ENCODE results near the gene LRFN3.
"Not testable (repeated sequence)": the region's sequence is repeated elsewhere in the genome, so short reads cannot be mapped to it uniquely, and the experiment has no call there.

Gene LRFN3

DNA sequence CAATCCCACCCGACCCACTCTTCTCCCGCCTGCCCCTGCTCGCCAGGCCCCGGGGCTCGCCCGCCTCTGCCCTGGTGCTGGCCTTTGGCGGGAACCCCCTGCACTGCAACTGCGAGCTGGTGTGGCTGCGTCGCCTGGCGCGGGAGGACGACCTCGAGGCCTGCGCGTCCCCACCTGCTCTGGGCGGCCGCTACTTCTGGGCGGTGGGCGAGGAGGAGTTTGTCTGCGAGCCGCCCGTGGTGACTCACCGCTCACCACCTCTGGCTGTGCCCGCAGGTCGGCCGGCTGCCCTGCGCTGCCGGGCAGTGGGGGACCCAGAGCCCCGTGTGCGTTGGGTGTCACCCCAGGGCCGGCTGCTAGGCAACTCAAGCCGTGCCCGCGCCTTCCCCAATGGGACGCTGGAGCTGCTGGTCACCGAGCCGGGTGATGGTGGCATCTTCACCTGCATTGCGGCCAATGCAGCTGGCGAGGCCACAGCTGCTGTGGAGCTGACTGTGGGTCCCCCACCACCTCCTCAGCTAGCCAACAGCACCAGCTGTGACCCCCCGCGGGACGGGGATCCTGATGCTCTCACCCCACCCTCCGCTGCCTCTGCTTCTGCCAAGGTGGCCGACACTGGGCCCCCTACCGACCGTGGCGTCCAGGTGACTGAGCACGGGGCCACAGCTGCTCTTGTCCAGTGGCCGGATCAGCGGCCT lies 4.1 kb downstream of the LRFN3 start:
- DNase-seq = no peak

GRCh38 chr19:35940839-35941238 lies 4.7 kb downstream of the LRFN3 start:
- DNase-seq = no peak

GRCh38 chr19:35942235-35942634 lies 6.1 kb downstream of the LRFN3 start:
- no peak for DNase-seq

GRCh38 chr19:35943321-35944301 lies 7.4 kb downstream of the LRFN3 start:
- DNase-seq = no peak

GRCh38 chr19:35944556-35944955 lies 8.4 kb downstream of the LRFN3 start:
- DNase-seq = no peak

DNA sequence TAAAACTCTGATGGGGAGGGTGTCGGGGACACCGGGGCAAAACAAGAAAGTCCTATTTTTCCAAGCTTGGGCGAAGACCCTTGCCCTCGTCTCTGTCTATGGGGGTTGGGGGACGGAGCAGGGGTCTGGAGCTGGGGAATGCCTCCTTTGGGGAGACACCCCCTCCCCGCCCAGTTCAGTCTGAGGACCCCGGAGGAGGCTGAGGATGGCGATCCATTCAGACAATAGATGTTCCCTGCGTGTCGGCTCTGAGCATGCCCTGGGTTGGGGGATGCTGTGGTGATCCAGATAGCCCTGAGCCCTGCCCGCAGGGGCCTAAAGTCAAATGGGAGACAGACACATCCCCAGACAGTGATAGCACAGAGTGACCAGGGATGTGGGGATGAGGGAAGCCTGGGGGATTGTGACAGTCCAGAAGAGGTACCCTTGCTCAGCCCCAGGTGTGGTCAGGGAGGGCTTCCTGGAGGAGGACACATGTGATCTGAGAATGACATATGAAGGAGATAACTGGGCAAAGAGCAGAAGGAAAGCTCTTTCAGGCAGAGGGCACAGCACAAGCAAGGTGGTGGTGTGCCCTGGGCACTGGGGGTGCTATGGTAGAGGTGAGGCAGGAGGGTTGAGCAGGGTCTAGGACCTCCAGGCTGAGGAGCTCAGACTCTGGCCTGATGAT lies 9.1 kb downstream of the LRFN3 start:
- no peak for DNase-seq

DNA sequence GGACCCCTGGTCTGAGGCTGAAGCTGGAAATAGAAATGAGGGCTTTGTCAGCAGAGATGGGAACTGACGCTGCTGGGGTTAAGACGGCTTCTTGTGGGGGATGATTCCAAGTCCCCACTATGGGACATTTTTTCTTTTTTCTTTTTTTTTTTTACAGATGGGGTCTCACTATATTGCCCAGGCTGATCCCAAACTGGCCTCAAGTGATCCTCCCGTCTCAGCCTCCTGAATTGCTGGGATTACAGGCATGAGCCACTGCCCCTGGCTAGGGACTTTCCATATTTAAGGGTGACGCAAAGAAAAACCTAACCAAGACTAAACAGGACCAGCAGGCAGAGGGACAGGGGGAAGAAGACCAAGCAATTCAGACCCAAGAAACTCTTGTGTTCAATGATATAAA lies 10.0 kb downstream of the LRFN3 start:
- DNase-seq = no peak

DNA sequence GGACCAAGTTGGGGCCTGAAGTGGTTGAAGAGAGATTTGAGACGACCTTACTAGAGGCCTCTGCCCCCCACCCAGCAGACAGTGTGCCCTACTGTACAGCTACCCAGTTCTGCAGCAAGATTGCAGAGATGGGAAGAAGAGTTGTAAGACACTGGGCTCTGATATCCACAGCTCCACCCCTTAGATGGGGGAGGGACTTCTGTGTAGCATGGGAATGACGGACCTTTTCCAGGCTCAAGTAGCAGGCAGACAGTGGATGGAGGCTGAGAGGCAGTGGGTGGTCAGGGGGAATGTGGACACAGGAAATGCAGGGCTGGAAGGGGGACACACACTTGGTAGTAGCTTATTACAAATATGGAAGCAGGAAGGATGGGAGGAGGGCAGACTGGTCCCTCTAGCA lies 13.0 kb downstream of the LRFN3 start:
- DNase-seq = no peak

DNA sequence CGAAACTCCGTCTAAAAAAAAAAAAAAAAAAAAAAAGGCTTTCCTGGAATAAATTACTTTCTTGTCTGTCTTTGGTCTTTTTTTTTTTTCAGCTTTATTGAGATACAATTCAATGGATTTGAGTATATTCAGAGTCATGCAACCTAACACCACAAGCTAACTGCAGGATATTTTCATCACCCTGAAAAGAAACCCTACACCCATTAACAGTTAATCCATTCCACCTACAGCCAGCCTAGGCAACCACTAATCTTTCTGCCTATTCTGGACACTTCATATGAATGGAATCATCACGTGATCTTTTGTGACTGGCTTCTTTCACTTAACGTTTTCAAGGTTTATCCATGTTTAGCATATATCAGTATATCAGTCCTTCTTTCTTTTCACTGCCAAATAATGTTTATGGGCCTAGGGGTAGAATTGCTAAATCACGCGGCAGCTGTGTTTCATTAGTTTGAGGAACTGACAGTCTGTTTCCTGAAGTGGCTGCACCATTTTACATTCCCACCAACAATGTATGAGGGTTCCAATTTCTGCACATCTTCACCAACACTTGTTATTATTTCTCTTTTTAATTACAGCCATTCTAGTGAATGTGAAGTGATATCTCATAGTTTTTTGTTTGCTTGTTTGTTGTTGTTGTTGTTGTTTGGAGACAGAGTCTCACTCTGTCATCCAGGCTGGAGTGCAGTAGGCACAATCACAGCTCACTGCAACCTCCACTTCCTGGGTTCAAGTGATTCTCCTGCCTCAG lies 19.9 kb downstream of the LRFN3 start:
- DNase-seq = no peak

DNA sequence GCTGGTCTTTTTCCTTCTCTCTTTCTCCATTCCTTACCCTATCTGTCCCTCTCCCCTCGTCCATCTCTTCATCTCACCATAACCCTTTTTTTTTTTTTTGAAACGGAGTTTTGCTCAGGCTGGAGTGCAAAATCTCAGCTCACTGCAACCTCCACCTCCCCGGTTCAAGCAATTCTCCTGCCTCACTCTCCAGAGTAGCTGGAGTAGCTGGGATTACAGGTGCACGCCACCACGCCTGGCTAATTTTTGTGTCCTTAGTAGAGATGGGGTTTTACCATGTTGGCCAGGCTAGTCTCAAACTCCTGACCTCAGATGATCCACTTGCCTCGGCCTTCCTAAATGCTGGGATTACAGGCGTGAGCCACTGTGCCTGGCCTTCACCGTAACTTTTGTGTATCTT lies 21.2 kb downstream of the LRFN3 start:
- DNase-seq = not testable (repeated sequence)

GRCh38 chr19:35958660-35959039 lies 22.5 kb downstream of the LRFN3 start:
- no peak for DNase-seq

DNA sequence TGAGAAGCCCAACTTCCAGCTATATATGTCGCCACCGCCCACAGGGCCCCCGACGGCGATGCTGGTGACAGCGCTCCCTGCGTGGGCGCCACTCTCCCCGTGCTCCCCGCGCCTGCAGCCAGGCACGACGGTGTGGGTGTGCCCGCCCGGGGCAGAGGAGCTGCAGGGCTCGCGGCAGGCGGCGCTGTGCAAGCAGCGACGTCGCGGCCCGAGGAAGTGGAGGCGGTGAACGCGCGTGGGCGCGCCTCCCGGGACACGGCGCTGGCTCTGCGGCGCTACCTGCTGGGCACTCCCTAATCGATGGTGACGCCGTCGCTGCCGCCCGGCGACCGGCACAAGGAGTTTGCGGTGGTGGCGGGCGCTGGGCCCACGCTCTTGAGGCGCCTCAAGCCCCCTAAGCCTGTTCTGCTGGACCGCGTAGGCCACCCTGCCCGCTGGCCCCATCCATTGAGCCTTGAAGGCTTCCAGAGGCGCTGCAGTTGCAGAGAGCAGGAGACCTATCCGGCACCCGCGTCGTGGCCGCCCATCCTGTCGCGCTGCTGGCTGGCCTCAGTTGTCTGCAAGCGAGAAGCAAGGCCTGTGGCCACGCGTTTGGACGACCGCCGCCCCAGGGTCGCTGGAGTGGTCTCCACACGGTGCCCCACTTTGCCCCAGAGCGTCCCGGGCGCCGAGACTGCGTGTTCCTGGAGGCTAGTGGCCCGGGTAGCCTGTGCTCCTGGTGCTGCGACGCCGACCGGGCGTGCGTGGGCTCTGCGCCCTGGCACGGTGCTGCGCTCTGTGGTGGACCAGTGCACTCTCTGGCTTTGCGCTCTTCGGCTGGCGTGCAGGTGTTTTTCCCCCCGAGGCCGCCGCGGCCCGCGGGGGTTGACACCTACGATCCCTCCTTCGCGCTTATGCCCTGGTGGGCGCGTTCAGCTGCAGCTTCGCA lies 23.1 kb downstream of the LRFN3 start:
- peak; percentile 57 for DNase-seq

- no peak for DNase-seq
These were observed 23.8 kb downstream of the LRFN3 start for GRCh38 chr19:35959968-35960320.

DNA sequence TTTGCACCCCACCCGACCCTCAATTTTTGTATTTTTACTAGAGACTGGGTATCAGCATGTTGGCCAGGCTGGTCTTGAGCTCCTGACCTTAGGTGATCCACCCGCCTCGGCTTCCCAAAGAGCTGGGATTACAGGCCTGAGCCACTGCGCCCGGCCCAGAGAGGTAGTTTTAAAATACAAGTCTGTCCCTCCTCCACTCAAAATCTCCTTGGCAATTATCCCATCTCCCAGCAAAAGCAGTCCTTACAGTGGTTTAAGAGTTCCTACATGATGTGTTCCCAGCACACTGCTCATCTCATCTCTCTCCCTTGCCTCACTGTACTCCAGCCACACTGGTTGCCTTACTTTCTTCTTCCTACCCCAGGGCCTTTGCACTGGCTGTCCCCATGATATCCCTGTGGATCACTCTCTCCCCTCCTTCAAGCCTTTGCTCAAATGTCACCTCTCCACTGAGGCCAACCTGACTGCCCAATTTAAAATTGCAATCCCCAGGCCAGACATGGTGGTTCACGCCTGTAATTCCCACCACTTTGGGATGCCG lies 24.3 kb downstream of the LRFN3 start:
- DNase-seq = no peak

DNA sequence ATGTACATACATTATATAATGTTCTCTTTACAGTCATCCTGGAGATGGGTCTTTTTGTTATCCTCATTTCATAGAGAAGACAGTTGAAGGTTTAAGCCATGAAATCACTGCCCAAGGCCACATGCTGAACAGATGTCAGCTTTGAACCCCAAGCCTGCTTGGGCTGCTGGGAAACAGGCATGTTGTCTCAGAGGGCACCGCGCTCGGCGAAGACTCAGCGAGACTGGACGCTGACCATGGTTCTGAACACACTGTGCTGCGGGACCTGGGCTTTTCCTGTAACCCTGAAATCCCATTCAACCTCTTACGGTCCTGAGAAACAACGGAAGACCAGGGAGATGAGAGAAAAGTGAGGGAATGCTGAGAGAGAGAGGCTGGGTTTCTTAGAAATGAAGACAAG lies 27.3 kb downstream of the LRFN3 start:
- peak; percentile 34 for DNase-seq

DNA sequence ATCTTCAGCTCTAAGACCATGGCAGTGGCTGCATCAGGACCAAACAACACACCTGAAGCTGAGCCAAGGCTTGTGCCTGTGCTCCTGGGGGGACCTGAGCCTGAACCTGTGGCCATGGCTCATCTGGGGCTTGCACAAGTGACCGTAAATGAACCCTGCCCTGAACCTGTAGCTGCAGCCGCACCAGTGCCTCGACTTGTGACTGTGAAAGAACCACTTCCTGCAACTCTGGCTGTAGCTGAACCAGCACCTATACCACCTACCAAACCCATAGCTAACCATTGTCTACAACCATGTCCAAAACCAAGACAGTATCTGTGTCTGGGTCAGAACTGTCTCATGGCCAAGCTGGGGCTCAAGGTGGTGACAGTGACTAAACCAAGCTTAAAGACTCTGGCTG lies 30.6 kb downstream of the LRFN3 start:
- no peak for DNase-seq

GRCh38 chr19:35973487-35973886 lies 37.3 kb downstream of the LRFN3 start:
- DNase-seq = no peak

- no peak for DNase-seq
These were observed 39.5 kb downstream of the LRFN3 start for GRCh38 chr19:35975608-35976214.

DNA sequence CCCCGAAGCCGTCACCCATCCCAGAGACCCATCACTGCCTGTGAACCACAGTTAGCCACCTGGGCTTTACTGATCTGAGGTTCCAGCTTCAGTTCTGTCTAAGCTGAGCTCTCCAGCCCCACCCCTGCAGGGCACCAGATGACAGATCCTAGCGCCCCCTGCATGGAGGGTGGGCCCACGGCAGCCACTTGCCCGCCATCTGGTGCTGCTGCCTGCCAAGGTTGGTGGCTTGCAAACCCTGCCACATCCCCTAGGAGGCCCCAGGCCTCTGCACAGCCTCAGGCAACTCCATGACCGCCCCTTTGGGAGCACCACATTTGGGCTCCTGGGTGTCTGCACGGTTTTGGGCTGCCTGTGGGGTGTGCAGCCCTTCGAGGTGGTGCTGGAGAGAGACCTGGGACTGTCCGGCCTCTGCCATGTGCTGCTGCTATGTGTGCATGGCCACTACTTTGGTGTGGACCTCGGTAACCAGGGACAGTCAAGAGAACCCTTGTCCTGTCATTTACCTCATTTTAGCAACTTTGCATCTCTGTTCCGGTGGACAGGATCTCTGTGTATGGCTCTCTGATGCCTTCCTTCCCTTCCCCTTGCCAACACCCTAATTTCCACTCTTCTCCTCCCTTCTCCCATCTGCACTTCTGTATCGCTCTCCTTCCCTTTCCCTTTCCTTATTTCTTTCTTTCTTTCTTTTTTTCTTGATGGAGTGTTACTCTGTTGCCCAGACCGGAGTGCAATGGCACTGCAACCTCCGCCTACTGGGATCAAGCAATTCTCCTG lies 41.5 kb downstream of the LRFN3 start:
- DNase-seq = peak; percentile 37

- DNase-seq = no peak
These were observed 42.1 kb downstream of the LRFN3 start for GRCh38 chr19:35978271-35978670.
